SK-N-SH (cell line): ENCODE results near the gene TAX1BP1. TPM values are rescaled to one million over a fixed set of nuclear protein-coding genes. Genes with fewer than 3 reads are reported as not detected.

Experiments used
- CTCF ChIA-PET: fragments of 300-600, 350-600 bp; formaldehyde crosslinking; extraction: SDS; loops from one replicate; lab custom pipeline; 2021; lab: Yijun Ruan, JAX
- POLR2A ChIA-PET: fragments of 350-600 bp; sonication (Branson Sonifier 250); formaldehyde crosslinking; extraction: SDS; loops from one replicate; lab custom pipeline; 2020; ENCODE audit warnings: antibody characterized with exemption, inconsistent platforms; lab: Yijun Ruan, JAX
- DNase-seq: peaks from one replicate; pipeline ENCODE4 v3.0.0; 2012
- H2AFZ ChIP-seq: fragments of 200-600 bp; sonication (generic); 2 replicates; pipeline ENCODE4 v1.8.1; 2016; ENCODE audit warnings: antibody characterized with exemption, mild to moderate bottlenecking, low read depth
- H3F3A ChIP-seq: fragments of 200-600 bp; sonication (generic); replicated peaks from 2 replicates; pipeline ENCODE3; 2016; ENCODE audit warnings: antibody characterized with exemption, mild to moderate bottlenecking; ENCODE audit not compliant: insufficient read depth
- H3K27ac ChIP-seq, 2 experiments: fragments of 200-500 bp in 1 of 2; fragments of 200-600 bp in 1 of 2; sonication (Bioruptor generic) in 1 of 2; sonication (generic), shearing (Covaris generic) in 1 of 2; 2 replicates each; pipeline versions ENCODE4 v1.5.1 to v1.6.1; 2014 to 2016; ENCODE audit warnings: low read depth in 2 of 2, inconsistent platforms in 1 of 2, low read length in 1 of 2, mild to moderate bottlenecking in 1 of 2, mixed read lengths in 1 of 2
- H3K27me3 ChIP-seq: fragments of 200-600 bp; sonication (generic), shearing (Covaris generic); 2 replicates; pipeline ENCODE4 v1.6.1; 2016; ENCODE audit warnings: mixed run types; ENCODE audit not compliant: insufficient read depth
- H3K36me3 ChIP-seq, 2 experiments: fragments of 200-500 bp in 1 of 2; fragments of 200-600 bp in 1 of 2; sonication (Bioruptor generic) in 1 of 2; sonication (generic) in 1 of 2; replicated peaks in 1 of 2; 2 replicates each; pipeline versions ENCODE3 to v1.5.1; 2014 to 2016; ENCODE audit warnings: low read length in 1 of 2, mild to moderate bottlenecking in 1 of 2; ENCODE audit not compliant: insufficient read depth in 2 of 2, control insufficient read depth in 1 of 2
- H3K4me1 ChIP-seq, 2 experiments: fragments of 200-500 bp in 1 of 2; fragments of 200-600 bp in 1 of 2; sonication (Bioruptor generic) in 1 of 2; sonication (generic), shearing (Covaris generic) in 1 of 2; 2 replicates each; pipeline versions ENCODE4 v1.5.1 to v1.6.1; 2014 to 2016; ENCODE audit warnings: low read depth in 1 of 2, low read length in 1 of 2, mixed run types in 1 of 2; ENCODE audit not compliant: insufficient read depth in 2 of 2, control insufficient read depth in 1 of 2
- H3K4me2 ChIP-seq: fragments of 200-600 bp; sonication (generic), shearing (Covaris generic); 2 replicates; pipeline ENCODE4 v1.6.1; 2017; ENCODE audit warnings: mixed run types
- H3K4me3 ChIP-seq, 2 experiments: fragments of 200-500 bp in 1 of 2; fragments of 200-600 bp in 1 of 2; sonication (Bioruptor generic) in 1 of 2; sonication (generic), shearing (Covaris generic) in 1 of 2; 2 replicates each; pipeline versions ENCODE4 v1.5.1 to v1.8.1; 2014 to 2016; ENCODE audit warnings: low read depth in 2 of 2, inconsistent platforms in 1 of 2, low read length in 1 of 2, mild to moderate bottlenecking in 1 of 2, mixed read lengths in 1 of 2, moderate library complexity in 1 of 2
- H3K79me2 ChIP-seq: fragments of 200-600 bp; sonication (generic); 2 replicates; pipeline ENCODE4 v1.8.1; 2017; ENCODE audit warnings: mild to moderate bottlenecking; ENCODE audit not compliant: insufficient read depth
- H3K9ac ChIP-seq: fragments of 200-600 bp; sonication (generic); 2 replicates; pipeline ENCODE4 v1.6.1; 2017; ENCODE audit warnings: mixed run types
- H3K9me2 ChIP-seq: fragments of 200-600 bp; sonication (generic); 2 replicates; pipeline ENCODE4 v1.6.1; 2017; ENCODE audit warnings: mixed run types
- H3K9me3 ChIP-seq: fragments of 200-600 bp; sonication (generic); 2 replicates; pipeline ENCODE4 v1.6.1; 2017; ENCODE audit warnings: mixed run types, mild to moderate bottlenecking, moderate library complexity
- H4K20me1 ChIP-seq: fragments of 200-600 bp; sonication (generic); 2 replicates; pipeline ENCODE4 v1.6.1; 2017; ENCODE audit warnings: mild to moderate bottlenecking, mixed run types; ENCODE audit not compliant: insufficient read depth
- CTCF ChIP-seq: fragments of 200-600 bp; sonication (generic); IDR thresholded peaks from 2 replicates; pipeline ENCODE4 v1.6.1; 2017; ENCODE audit warnings: antibody characterized with exemption, mild to moderate bottlenecking, moderate library complexity
- ELF1 ChIP-seq: IDR thresholded peaks from 2 replicates; pipeline ENCODE4 v1.4.0; 2012
- EP300 ChIP-seq, 2 experiments: IDR thresholded peaks; 2 replicates each; pipeline versions ENCODE4 v1.4.0 to v1.6.1; 2012; ENCODE audit warnings: borderline replicate concordance in 1 of 2, low read depth in 1 of 2, low read length in 1 of 2
- EZH2phosphoT487 ChIP-seq: fragments of 200-600 bp; sonication (generic); IDR thresholded peaks from 2 replicates; pipeline ENCODE4 v1.6.1; 2017; ENCODE audit warnings: low read depth, mixed run types, mild to moderate bottlenecking, antibody characterized with exemption, moderate library complexity, borderline replicate concordance
- GABPA ChIP-seq: IDR thresholded peaks from 2 replicates; pipeline ENCODE4 v1.4.0; 2012; ENCODE audit warnings: low read depth, mild to moderate bottlenecking
- GATA2 ChIP-seq: sonication (generic); formaldehyde crosslinking; IDR thresholded peaks from 2 replicates; pipeline ENCODE4 v1.5.0; 2020; ENCODE audit warnings: mild to moderate bottlenecking, missing genetic modification reagents
- MXI1 ChIP-seq: IDR thresholded peaks from 2 replicates; pipeline ENCODE4 v1.6.1; 2012; ENCODE audit warnings: mild to moderate bottlenecking, low read depth, low read length, improper control_type of control experiment
- NFIC ChIP-seq: IDR thresholded peaks from 2 replicates; pipeline ENCODE4 v1.4.0; 2012; ENCODE audit warnings: borderline replicate concordance
- NRF1 ChIP-seq: IDR thresholded peaks from 2 replicates; pipeline ENCODE4 v1.6.1; 2012; ENCODE audit warnings: low read depth, mild to moderate bottlenecking, low read length
- RAD21 ChIP-seq: IDR thresholded peaks from 2 replicates; pipeline ENCODE4 v1.6.1; 2012; ENCODE audit warnings: mild to moderate bottlenecking, low read length
- RCOR1 ChIP-seq: fragments of 150-350 bp; IDR thresholded peaks from 2 replicates; pipeline ENCODE4 v1.6.1; 2017; ENCODE audit warnings: antibody characterized with exemption, low read length
- RFX5 ChIP-seq: IDR thresholded peaks from 2 replicates; pipeline ENCODE4 v1.6.1; 2012; ENCODE audit warnings: mild to moderate bottlenecking, improper control_type of control experiment, low read length
- RXRA ChIP-seq: IDR thresholded peaks from 2 replicates; pipeline ENCODE4 v1.4.0; 2012; ENCODE audit warnings: low read depth, mild to moderate bottlenecking, borderline replicate concordance
- SIN3A ChIP-seq: IDR thresholded peaks from 2 replicates; pipeline ENCODE4 v1.6.1; 2012; ENCODE audit warnings: low read depth, mild to moderate bottlenecking, low read length, moderate library complexity, borderline replicate concordance
- TAF1 ChIP-seq: IDR thresholded peaks from 2 replicates; pipeline ENCODE4 v1.6.1; 2012; ENCODE audit warnings: low read depth, mild to moderate bottlenecking, low read length, moderate library complexity, borderline replicate concordance
- TEAD4 ChIP-seq: IDR thresholded peaks from 2 replicates; pipeline ENCODE4 v1.4.0; 2012; ENCODE audit warnings: mild to moderate bottlenecking, borderline replicate concordance; ENCODE audit not compliant: insufficient read depth
- USF2 ChIP-seq: fragments of 150-350 bp; IDR thresholded peaks from 2 replicates; pipeline ENCODE4 v1.6.1; 2017; ENCODE audit warnings: antibody characterized with exemption, low read length, low read depth, borderline replicate concordance
- ZBTB33 ChIP-seq: IDR thresholded peaks from 2 replicates; pipeline ENCODE4 v1.4.0; 2012; ENCODE audit warnings: low read depth, borderline replicate concordance
- WGBS: methylation state at CpG from one replicate; pipeline ENCODE4 v1.1.6; 2017; ENCODE audit warnings: low lambda C conversion rate; 5-methylcytosine and 5-hydroxymethylcytosine counted together
- polyA plus RNA-seq, 3 experiments: library from polyadenylated mRNA; depleted of rRNA; stranded (reverse); fragments of >200 nt; gene quantifications; 2 replicates each; pipeline ENCODE4 v1.2.3, GENCODE V29; 2012
- TF ChIP-seq, protein P1 (sequence below): fragments of 150-350 bp; IDR thresholded peaks from 2 replicates; pipeline ENCODE4 v1.6.1; 2016; ENCODE audit warnings: mild to moderate bottlenecking, low read depth, low read length
- TF ChIP-seq, protein P2 (sequence below): IDR thresholded peaks from 2 replicates; pipeline ENCODE4 v1.4.0; 2012; ENCODE audit warnings: low read depth
- TF ChIP-seq, protein P3 (sequence below): IDR thresholded peaks from 2 replicates; pipeline ENCODE4; 2012

TAX1BP1 gene
- polyA plus RNA-seq, 1 of the 3 experiments (the other 2 are of a cell fraction) = 70.3 TPM

GRCh38 chr7:27875061-27875460, 135.1 kb downstream of the TAX1BP1 start (continued):
- TF ChIP-seq TAF1 (no peak), RFX5 (no peak), RCOR1 (no peak), USF2 (no peak)
- TF ChIP-seq, protein P1, sequence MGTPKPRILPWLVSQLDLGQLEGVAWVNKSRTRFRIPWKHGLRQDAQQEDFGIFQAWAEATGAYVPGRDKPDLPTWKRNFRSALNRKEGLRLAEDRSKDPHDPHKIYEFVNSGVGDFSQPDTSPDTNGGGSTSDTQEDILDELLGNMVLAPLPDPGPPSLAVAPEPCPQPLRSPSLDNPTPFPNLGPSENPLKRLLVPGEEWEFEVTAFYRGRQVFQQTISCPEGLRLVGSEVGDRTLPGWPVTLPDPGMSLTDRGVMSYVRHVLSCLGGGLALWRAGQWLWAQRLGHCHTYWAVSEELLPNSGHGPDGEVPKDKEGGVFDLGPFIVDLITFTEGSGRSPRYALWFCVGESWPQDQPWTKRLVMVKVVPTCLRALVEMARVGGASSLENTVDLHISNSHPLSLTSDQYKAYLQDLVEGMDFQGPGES = no peak
- TF ChIP-seq, all 33 proteins: peak for 0

DNA sequence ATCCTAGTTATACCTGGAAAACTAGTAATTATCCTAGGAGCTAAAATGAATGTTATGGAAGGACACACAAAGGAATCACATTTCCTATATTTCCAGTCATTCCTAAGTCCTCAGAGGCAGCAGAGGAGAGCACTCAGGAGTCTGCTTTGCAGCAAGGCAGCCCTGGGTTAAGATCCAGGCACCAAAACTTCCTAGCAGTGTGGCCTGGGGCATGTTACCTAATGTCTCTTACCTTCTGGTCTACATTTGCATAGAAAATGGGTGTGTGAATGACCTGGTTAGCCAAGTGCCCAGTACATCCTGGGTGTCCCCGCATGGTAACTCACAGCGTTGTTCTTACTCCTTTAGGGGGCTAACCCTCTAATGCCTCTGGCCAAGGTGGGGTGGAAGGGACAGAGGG, 135.9 kb downstream of the TAX1BP1 start:
- 92% methylated on average over 2 of the region's 2 CpGs for WGBS
- no peaks in the 10 kb centered on the region for H3K36me3 ChIP-seq
- CTCF ChIA-PET = no interaction called here
- peaks cover 7 to 10% of the 10 kb centered on the region in 2 experiments for H3K4me1 ChIP-seq
- POLR2A ChIA-PET = no interaction called here
- H3K9me3 ChIP-seq = no peaks in the 10 kb centered on the region
- H3K4me2 ChIP-seq = no peak overlapping the region
- no peak overlapping the region for H3K4me3 ChIP-seq
- H3F3A ChIP-seq = no peaks in the 10 kb centered on the region
- no peak overlapping the region for H3K27ac ChIP-seq
- H4K20me1 ChIP-seq = no peaks in the 10 kb centered on the region
- DNase-seq = no peak
- H3K9ac ChIP-seq = no peak overlapping the region
- H2AFZ ChIP-seq = no peak overlapping the region
- no peaks in the 10 kb centered on the region for H3K9me2 ChIP-seq
- no peaks in the 10 kb centered on the region for H3K27me3 ChIP-seq
- no peaks in the 10 kb centered on the region for H3K79me2 ChIP-seq
- TF ChIP-seq RAD21 (no peak), NFIC (no peak), RXRA (no peak), RCOR1 (no peak), EZH2phosphoT487 (no peak), MXI1 (no peak), ELF1 (no peak), EP300 (IDR thresholded peaks at IDR 0.05; ENCODE audit: borderline replicate concordance in 1 of 2, low read depth in 1 of 2, low read length in 1 of 2) (no peak), SIN3A (no peak), CTCF (no peak), GATA2 (no peak), ZBTB33 (no peak), RFX5 (no peak), GABPA (no peak), TEAD4 (no peak), NRF1 (no peak)
- TF ChIP-seq, protein P2, sequence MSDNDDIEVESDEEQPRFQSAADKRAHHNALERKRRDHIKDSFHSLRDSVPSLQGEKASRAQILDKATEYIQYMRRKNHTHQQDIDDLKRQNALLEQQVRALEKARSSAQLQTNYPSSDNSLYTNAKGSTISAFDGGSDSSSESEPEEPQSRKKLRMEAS = no peak
- TF ChIP-seq, protein P3, sequence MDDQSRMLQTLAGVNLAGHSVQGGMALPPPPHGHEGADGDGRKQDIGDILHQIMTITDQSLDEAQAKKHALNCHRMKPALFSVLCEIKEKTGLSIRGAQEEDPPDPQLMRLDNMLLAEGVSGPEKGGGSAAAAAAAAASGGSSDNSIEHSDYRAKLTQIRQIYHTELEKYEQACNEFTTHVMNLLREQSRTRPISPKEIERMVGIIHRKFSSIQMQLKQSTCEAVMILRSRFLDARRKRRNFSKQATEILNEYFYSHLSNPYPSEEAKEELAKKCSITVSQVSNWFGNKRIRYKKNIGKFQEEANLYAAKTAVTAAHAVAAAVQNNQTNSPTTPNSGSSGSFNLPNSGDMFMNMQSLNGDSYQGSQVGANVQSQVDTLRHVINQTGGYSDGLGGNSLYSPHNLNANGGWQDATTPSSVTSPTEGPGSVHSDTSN = no peak
